Pancreas (tissue), 10 donors: ENCODE measurements around the gene GAGE10. TPM values are rescaled to one million over a fixed set of nuclear protein-coding genes. Genes with fewer than 3 reads are reported as not detected.
A peak's percentile ranks its signal among the peaks of the same experiment; 100 is the strongest.
"Not testable (repeated sequence)": the region's sequence is repeated elsewhere in the genome, so short reads cannot be mapped to it uniquely, and the experiment has no call there.

ENCODE experiments used
- ATAC-seq, 4 donors: fragments of 200-7000 bp; cut with Tn5 transposase; one replicate each; pipeline versions ENCODE4 v1.8.0 to v1.9.1; 2020; ENCODE audit warnings: mild to moderate bottlenecking in 4 of 4, moderate library complexity in 4 of 4
- DNase-seq, 6 donors: peaks; one replicate each; pipeline ENCODE4 v3.0.0-alpha.2; 2020
- FAIRE-seq: peaks from 2 replicates; lab custom pipeline; 2012; peaks lifted over from hg19 to GRCh38; lab: Jason Lieb, UNC
- H3K27ac ChIP-seq, 4 donors: fragments of 200-600 bp; sonication (generic); 1 replicate in 3 of 4; 2 replicates in 1 of 4; pipeline versions ENCODE4 v1.5.0 to v1.8.0; 2020
- H3K27me3 ChIP-seq, 4 donors: fragments of 200-600 bp; one replicate each; pipeline ENCODE4 v1.8.0; 2021
- H3K36me3 ChIP-seq, 3 donors: fragments of 200-600 bp; sonication (generic) in 1 of 3; one replicate each; pipeline versions ENCODE4 v1.5.0 to v1.8.0; 2020 to 2021
- H3K4me1 ChIP-seq, 3 donors: fragments of 200-600 bp; one replicate each; pipeline ENCODE4 v1.8.0; 2021
- H3K4me3 ChIP-seq, 4 donors: fragments of 200-600 bp; sonication (generic) in 2 of 4; one replicate each; pipeline versions ENCODE4 v1.5.0 to v1.8.0; 2020 to 2021
- H3K9me3 ChIP-seq, 4 donors: fragments of 200-600 bp; one replicate each; pipeline ENCODE4 v1.8.0; 2021
- CTCF ChIP-seq, 4 donors: fragments of 200-600 bp; sonication (generic) in 3 of 4; IDR thresholded peaks; one replicate each; pipeline versions ENCODE4 v1.5.0 to v1.8.0; 2021; ENCODE audit warnings: antibody characterized with exemption in 4 of 4
- WGBS, 2 donors: extraction: QIAGEN DNeasy Blood & Tissue Kit; methylation state at CpG; one replicate each; pipeline ENCODE4 v1.1.7; 2013; 5-methylcytosine and 5-hydroxymethylcytosine counted together
- intact Hi-C, 3 donors: fragments of 100-400 bp; cut with DNase I; formaldehyde crosslinking; loops; one replicate each; pipeline versions ENCODE4 v1.11.1 to v1.14.2; 2022
- polyA plus RNA-seq, 2 donors: library from polyadenylated mRNA; stranded (reverse); fragments of 200-250 nt; gene quantifications; one replicate each; pipeline ENCODE4 v1.2.3, GENCODE V29; 2013
- total RNA-seq, 6 donors: library from RNA; stranded (reverse); fragmentation: NEBNext Ultra II Directional in 4 of 6; extraction: Animal tissue kit (Norgen Biotek cat#: 25700) in 4 of 6; gene quantifications; one replicate each; pipeline versions ENCODE4 v1.2.1 to v1.2.4, GENCODE V29; 2021 to 2023
- donor health status: healthy with polysubstance abuse.
- donor health status: DM: no; HTN: no; CAD: no; lungs with moderate emphysema.
- donor health status: DM: no; HTN: no; CAD: no.
- donor health status: control.
- donor health status: control.
- donor health status: Bipolar disorder and iron deficiency.
- donor health status: DM: yes; HTN: yes; CAD: no.
- donor health status: DM: no; HTN: no; CAD: no.
- donor health status: DM: no; HTN: no; CAD: no.
- donor health status: DM: yes; HTN: yes; CAD: no.

The GAGE10 gene
- total and polyA plus RNA-seq, 8 donors, result not detected

- 65 to 71% methylated on average over 16 to 17 of the region's 17 CpGs for WGBS, 2 donors
- H3K36me3 ChIP-seq, result no peaks in the 10 kb centered on the region
- H3K4me3 ChIP-seq, result no peak overlapping the region
- no peaks in the 10 kb centered on the region for H3K9me3 ChIP-seq
- H3K27ac ChIP-seq, result no peak overlapping the region
- intact Hi-C loops, result no loop called here
- peak in 2 of 6 donors; percentile 40 to 76 for DNase-seq
- peaks cover 0 to 4% (median 0%) of the 10 kb centered on the region in 4 donors for H3K27me3 ChIP-seq
- no peak for TF ChIP-seq CTCF (IDR thresholded peaks at IDR 0.05)
- ATAC-seq, result no peak
- no peak for FAIRE-seq
- no peaks in the 10 kb centered on the region for H3K4me1 ChIP-seq
These were observed 10.8 kb upstream of the GAGE10 start for GRCh38 chrX:49292400-49293362.

GRCh38 chrX:49299293-49299692 is 4.2 kb upstream of the GAGE10 start:
- H3K27ac ChIP-seq, H3K9me3 ChIP-seq, DNase-seq, H3K36me3 ChIP-seq, intact Hi-C loops, H3K4me1 ChIP-seq, H3K4me3 ChIP-seq, ATAC-seq, FAIRE-seq: not testable (repeated sequence)
- peaks cover 0 to 11% (median 0%) of the 10 kb centered on the region in 4 donors for H3K27me3 ChIP-seq
- 72 to 87% methylated on average over 5 of the region's 5 CpGs for WGBS, 2 donors

GRCh38 chrX:49300703-49301102 is 2.7 kb upstream of the GAGE10 start:
- no peaks in the 10 kb centered on the region for H3K4me1 ChIP-seq
- H3K9me3 ChIP-seq, result no peaks in the 10 kb centered on the region
- H3K4me3 ChIP-seq, result no peak overlapping the region
- H3K36me3 ChIP-seq, result no peaks in the 10 kb centered on the region
- no peak for ATAC-seq
- DNase-seq, result no peak
- 48 to 72% methylated on average over 1 of the region's 1 CpG for WGBS, 2 donors
- no peak for TF ChIP-seq CTCF (IDR thresholded peaks at IDR 0.05)
- peaks cover 0 to 13% (median 0%) of the 10 kb centered on the region in 4 donors for H3K27me3 ChIP-seq
- no peak overlapping the region for H3K27ac ChIP-seq
- no peak for FAIRE-seq
- intact Hi-C loops, result no loop called here

- 34 to 67% methylated on average over 2 of the region's 2 CpGs for WGBS, 2 donors
These were observed 4.3 kb downstream of the GAGE10 start for GRCh38 chrX:49307775-49308174.

GRCh38 chrX:49308604-49309269 is 5.3 kb downstream of the GAGE10 start:
- H3K4me3 ChIP-seq, result peak overlapping the region in 2 of 4 donors; percentile 26 to 34
- no peaks in the 10 kb centered on the region for H3K9me3 ChIP-seq
- 74 to 76% methylated on average over 15 of the region's 15 CpGs for WGBS, 2 donors
- intact Hi-C loops, result no loop called here
- H3K4me1 ChIP-seq, result peaks cover 0 to 7% (median 0%) of the 10 kb centered on the region in 3 donors
- H3K27ac ChIP-seq, result peak overlapping the region in 2 of 4 donors; percentile 63 to 65
- ATAC-seq, result peak in 3 of 4 donors; percentile 44 to 61 (median 60)
- H3K27me3 ChIP-seq, result peaks cover 0 to 14% (median 0%) of the 10 kb centered on the region in 4 donors
- no peak for DNase-seq
- H3K36me3 ChIP-seq, result no peaks in the 10 kb centered on the region
- FAIRE-seq, result no peak
- TF ChIP-seq CTCF (IDR thresholded peaks at IDR 0.05), result no peak

More at GRCh38 chrX:49307775-49308174, 4.3 kb downstream of the GAGE10 start:
- ATAC-seq, H3K4me3 ChIP-seq, H3K9me3 ChIP-seq, FAIRE-seq, DNase-seq, intact Hi-C loops, H3K36me3 ChIP-seq, H3K4me1 ChIP-seq, H3K27ac ChIP-seq: not testable (repeated sequence)
- peaks cover 0 to 14% (median 0%) of the 10 kb centered on the region in 4 donors for H3K27me3 ChIP-seq
